ENCODE results near the gene PAPOLA.
A peak's percentile ranks its signal among the peaks of the same experiment; 100 is the strongest.
"Not testable (repeated sequence)": the region's sequence is repeated elsewhere in the genome, so short reads cannot be mapped to it uniquely, and the experiment has no call there.

The PAPOLA gene

DNA sequence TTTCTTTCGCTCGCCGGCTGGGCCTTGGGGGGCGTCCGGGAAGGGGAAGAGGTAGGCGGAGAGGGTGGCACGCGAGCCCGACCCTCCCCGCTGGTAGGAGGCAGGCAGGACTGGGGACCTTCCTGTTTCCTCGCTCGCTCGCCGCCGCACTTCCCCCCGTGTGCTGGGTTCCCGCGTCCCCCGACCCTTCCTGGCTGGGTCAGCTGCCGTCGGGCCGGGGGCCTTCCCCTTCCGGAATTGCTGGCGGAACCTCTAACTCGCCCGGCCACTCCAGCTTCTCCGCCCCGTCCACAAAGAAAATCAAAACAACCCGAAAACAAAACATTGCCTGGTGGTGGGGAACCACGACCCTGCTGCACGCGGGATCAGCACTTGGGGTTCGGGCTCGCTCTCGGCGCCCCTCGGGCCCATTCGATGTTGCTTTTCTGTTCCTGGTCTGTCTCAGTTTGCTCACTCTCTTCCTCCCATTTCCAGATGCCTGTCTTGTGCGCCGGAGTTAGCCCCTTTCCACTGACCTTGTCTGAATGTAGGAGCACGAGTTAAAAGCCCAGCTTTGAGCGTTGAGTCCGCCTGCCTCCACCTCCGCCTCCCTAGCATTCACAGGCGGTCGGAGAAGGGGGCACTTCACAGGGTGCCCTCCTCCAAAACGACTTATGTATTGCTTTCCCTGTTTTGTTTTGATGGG lies 581 bp downstream of the PAPOLA start:
- peak in 1 of 2 donors; percentile 22 for DNase-seq (ENCODE audit: extremely low read depth in 1 of 2, low read depth in 1 of 2)

DNA sequence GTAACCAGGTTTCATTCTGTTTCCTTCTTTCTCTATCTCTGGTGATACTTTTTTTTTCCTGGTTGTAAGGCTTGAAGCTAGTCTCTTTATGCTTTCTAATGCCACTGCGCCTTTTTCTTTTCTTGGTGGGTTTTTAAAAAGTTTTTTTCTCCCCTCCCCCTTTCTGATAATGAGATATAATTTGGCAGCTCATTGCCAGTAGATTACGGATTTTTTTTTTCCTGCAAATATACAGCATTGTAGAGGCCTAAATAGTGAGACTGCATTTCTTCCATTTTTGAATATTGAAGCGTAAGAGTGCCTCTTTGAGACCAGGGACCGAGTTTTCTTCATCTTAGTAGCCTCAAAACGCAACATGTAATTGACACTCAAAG lies 1.1 kb downstream of the PAPOLA start:
- no peak for DNase-seq (ENCODE audit: extremely low read depth in 1 of 2, low read depth in 1 of 2)

GRCh38 chr14:96504353-96504752 lies 2.2 kb downstream of the PAPOLA start:
- not testable (repeated sequence) for DNase-seq (ENCODE audit: extremely low read depth in 1 of 2, low read depth in 1 of 2)

DNA sequence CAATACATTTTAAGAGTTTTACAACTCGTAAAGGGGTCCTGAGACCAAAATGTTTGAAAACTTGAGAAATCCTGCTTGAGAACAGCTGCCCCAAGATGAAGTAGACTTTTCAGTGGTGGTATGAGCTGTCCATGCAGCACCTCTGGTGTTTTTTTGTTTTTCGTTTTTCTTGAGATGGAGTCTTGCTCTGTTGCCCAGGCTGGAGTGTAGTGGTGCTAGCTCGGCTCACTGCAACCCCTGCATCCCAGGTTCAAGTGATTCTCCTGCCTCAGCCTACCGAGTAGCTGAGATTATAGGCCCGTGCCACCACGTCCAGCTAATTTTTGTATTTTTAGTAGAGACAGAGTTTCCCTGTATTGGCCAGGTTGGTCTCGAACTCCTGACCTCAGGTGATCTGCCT lies 5.5 kb downstream of the PAPOLA start:
- no peak for DNase-seq (ENCODE audit: extremely low read depth in 1 of 2, low read depth in 1 of 2)

GRCh38 chr14:96508900-96509299 lies 6.7 kb downstream of the PAPOLA start:
- DNase-seq (ENCODE audit: extremely low read depth in 1 of 2, low read depth in 1 of 2) = no peak

DNA sequence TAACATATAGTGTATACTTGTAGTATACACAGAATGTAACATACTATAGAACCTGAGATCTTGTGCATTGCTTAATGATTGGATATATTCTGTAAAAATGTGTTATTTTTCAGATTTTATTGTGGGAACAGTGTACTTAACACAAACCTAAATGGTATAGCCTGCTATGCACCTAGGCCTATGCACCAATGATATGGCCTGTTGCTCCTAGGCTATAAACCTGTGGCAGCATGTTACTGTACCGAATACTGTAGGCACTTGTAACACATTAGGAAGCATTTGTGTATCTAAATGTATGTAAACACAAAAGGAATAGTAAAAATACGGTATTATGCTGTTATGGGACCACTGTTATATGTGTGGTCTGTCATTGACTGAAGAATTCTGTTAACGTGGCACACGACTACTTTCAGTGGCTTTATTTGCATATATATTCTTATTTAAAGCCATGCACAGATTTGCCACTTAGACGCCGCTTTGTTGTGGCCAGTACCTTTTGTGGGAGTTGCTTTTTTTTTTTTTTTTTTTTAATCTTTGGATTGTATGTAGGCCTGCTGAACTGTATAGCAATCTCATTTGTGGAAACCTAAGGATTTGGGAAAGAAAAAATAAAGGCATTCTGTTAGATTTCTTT lies 7.4 kb downstream of the PAPOLA start:
- no peak for DNase-seq (ENCODE audit: extremely low read depth in 1 of 2, low read depth in 1 of 2)

- DNase-seq (ENCODE audit: extremely low read depth in 1 of 2, low read depth in 1 of 2) = no peak
Measured at GRCh38 chr14:96511146-96511545, 9.0 kb downstream of the PAPOLA start.

GRCh38 chr14:96511667-96512066 lies 9.5 kb downstream of the PAPOLA start:
- no peak for DNase-seq (ENCODE audit: extremely low read depth in 1 of 2, low read depth in 1 of 2)

- DNase-seq (ENCODE audit: extremely low read depth in 1 of 2, low read depth in 1 of 2) = no peak
Measured at GRCh38 chr14:96512122-96512521, 9.9 kb downstream of the PAPOLA start.

DNA sequence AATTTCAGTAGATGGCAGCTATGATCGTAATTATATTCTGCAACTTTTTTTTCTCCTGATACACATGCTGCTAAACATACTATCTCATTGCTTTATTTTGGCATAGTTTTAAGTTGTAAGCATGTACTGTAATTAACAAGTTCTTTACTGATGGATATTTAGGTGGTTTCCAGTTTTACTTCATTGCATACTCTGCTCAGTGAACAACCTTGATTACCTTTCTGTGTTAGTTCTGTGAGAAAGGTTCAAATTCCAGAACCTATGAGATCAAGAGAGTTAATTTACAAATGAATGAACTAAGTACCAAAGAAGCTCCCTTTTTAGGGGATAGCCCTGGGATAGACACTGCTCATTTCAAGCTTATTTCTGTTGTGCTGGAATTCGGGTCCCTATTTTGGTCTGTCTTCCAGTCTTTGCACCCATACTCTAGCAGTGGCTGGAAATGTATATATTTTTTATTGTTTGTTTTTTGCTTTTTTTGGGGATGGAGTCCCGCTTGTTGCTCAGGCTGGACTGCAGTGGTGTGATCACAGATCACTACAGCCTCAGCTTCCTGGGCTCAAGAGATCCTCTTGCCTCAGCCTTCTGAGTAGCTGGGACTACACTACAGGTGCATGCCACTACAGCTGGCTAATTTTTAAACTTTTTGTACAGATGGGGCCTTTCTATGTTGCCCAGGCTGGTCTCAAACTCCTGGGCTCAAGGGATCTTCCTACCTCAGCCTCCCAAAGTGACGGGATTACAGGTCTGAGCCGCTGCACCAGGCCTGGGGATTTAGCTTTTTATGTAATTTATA lies 10.6 kb downstream of the PAPOLA start:
- no peak for DNase-seq (ENCODE audit: extremely low read depth in 1 of 2, low read depth in 1 of 2)

- no peak for DNase-seq (ENCODE audit: extremely low read depth in 1 of 2, low read depth in 1 of 2)
Measured at GRCh38 chr14:96514694-96515093, 12.5 kb downstream of the PAPOLA start.

DNA sequence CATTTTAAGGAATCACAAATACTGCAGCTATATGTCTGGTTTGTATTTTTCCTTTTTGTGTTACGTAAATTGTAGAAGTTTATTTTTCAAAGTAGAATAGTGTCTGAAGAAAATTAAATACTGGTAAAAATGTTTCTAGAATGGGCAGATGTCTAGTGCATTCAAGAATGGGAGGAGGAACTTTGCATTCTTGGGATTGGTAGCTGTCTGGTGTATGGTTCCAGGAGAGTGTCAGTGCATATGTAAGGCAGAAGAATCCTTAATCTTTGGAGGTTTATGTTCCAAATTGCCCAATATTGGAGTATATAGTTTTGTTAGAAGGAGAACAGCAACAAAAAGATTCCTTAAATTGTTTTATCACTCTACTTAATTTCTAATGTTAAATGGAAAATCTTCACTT lies 13.5 kb downstream of the PAPOLA start:
- DNase-seq (ENCODE audit: extremely low read depth in 1 of 2, low read depth in 1 of 2) = no peak

DNA sequence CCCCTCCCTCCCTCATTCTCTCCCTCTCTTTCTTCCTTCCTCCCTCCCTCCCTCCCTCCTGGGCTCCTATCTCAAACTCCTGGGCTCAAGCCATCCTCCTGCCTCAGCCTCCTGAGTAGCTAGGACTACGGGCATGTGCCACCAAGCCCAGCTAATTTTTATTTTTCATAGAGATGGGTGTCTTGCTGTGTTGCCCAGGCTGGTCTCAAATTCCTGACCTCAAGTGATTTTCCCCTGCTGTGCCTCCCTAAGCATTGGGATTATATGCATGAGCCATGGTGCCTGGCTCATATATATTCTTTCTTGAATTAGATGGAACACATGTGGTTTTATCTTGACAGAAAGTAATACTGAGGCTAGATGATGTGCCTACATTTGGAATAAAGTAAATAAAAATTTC lies 14.2 kb downstream of the PAPOLA start:
- DNase-seq (ENCODE audit: extremely low read depth in 1 of 2, low read depth in 1 of 2) = no peak

DNA sequence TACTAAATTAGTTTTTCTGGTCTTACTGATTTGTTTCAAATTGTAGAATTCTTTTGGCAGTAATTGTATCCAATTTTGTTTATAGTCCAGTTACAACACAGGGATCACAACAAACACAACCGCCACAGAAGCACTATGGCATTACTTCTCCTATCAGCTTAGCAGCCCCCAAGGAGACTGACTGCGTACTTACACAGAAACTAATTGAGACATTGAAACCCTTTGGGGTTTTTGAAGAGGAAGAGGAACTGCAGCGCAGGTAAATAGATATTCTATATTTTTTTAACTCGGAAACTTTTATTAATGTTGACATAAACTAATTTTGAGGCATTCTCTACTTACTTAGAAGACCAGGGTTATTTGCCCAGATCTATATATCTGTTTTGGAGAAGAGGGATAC lies 17.8 kb downstream of the PAPOLA start:
- DNase-seq (ENCODE audit: extremely low read depth in 1 of 2, low read depth in 1 of 2) = no peak

GRCh38 chr14:96525452-96525851 lies 23.3 kb downstream of the PAPOLA start:
- DNase-seq (ENCODE audit: extremely low read depth in 1 of 2, low read depth in 1 of 2) = no peak

DNA sequence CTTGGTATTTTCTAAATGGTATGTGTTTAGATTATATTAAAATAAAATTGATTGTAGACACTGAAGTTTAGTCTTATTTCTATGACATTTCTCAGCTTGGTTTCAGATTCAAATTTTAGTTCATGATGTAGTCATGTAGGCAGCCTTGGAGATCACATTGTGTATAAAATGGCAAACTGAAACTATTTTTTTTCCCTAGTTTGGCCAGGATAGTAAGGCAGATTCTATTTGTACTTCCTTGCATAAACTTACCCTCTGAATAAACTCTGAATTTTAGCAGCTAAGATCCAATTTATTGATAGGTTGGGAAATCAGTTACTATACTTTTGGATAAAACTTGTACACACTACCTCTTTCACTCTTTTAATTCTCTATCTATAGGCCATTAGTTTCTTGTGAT lies 30.4 kb downstream of the PAPOLA start:
- no peak for DNase-seq (ENCODE audit: extremely low read depth in 1 of 2, low read depth in 1 of 2)

DNA sequence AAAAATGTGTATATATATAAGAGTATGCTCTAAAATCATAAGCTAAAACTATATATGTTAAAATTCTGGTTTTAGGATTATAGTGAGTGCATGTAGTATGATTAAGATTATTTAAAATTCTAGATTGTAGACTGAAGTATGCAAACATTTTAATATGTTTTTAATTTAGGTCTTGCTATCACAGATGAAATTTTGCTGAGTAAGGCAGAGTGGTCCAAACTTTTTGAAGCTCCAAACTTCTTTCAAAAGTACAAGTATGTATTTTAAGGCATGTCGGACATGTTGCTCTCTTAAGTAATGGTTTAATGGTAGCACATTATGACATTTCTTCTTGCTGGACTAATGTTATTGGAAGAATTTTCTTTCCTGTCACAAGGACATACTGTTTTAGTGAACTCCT lies 34.6 kb downstream of the PAPOLA start:
- no peak for DNase-seq (ENCODE audit: extremely low read depth in 1 of 2, low read depth in 1 of 2)

DNA sequence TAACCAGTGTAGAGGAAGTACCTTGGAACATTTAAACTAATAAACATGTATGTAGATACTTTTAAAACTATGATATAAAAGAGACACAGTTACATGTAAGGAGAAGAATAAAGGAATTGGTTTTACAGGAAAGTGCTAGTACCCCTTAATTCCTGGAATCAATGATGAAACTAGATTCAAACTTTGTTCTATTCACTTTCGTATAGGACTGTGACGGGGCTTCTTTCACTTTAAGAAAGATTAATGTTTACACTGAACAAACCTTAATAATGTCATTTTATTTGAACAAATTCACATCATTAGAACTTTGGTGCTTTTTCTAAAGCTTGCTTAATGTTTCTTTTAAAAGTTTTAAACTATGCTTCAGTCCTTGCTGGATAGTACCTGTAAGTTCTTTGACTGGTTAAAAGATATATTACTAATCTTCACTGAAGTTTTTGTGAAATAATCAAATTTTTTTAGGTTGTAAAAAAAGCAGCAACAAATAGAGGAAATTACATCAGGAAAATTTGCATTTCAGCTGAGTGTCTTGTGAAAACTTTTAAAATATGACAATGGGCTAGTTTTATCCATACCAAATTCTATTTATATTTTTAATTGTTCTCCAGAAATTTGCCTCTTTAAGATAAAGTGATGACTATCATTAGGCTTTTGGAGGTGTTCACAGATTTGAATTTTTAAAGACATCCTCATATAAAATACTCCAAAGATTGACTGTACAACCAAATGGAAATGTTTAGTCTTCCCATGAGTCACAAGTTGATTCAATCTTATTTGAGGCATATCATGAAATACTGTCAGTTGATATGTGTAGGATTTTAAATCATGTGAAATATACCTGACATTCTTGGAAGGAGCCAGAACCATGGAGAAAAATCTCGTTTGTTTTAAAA lies 36.2 kb downstream of the PAPOLA start:
- no peak for DNase-seq (ENCODE audit: extremely low read depth in 1 of 2, low read depth in 1 of 2)

GRCh38 chr14:96538990-96539317 lies 36.8 kb downstream of the PAPOLA start:
- no peak for DNase-seq (ENCODE audit: extremely low read depth in 1 of 2, low read depth in 1 of 2)

DNA sequence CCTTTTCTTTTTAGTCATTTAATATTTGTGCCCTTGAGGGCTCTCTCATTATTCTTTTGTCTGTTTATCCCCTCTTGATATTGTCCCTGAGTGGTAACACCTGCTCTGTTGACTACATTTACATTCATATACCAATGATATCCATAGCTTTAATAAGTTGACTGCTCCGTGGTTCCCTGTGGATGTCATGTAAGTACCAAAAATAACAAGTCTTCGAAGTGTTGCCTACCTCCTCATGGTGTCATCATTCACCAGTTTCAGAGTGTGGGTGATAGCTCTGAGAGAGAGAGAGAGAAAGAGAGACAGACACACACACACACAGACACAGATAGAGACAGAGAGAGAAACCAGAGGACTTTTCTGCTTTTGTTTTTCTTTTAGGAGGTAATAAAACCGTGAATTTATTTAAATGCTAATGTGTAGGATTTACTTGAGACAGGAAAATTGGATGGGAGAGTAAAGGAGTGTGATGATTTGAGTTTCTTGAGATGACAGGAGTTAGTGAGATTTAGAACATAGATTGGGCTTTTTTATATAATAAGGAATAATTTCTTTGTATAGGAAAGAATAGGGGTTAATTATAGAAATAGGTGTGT lies 52.2 kb downstream of the PAPOLA start:
- no peak for DNase-seq (ENCODE audit: extremely low read depth in 1 of 2, low read depth in 1 of 2)

DNA sequence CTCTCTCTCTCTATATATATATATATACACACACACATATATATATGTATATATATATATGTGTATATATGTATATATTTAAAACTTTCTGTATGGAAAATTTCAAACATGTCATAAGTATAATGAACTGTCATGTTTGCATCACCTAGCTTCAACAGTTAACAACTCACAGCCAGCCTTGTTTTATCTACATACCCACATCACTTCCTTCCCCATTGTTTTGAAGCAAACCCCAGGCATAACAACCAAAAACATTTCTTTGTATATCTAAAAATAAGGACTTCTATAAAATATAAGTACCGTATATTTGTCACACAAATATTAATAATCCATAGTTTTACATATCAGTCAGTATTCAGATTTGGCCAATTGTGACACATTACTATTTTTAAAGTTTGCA lies 57.4 kb downstream of the PAPOLA start:
- no peak for DNase-seq (ENCODE audit: extremely low read depth in 1 of 2, low read depth in 1 of 2)

Measured in activated CD8-positive, alpha-beta memory T cell treated with anti-CD3 and anti-CD28 coated beads for 1 hour (primary cell).